Suprapubic skin (tissue), 3 donors: ENCODE measurements around the gene PDZD7.

ENCODE experiments used
- CTCF ChIP-seq, 2 donors: fragments of 200-600 bp in 1 of 2; fragments of 450-650 bp in 1 of 2; sonication (generic) in 1 of 2; IDR thresholded peaks; one replicate each; pipeline ENCODE4 v1.5.1; 2016 to 2019; ENCODE audit warnings: antibody characterized with exemption in 2 of 2, mild to moderate bottlenecking in 1 of 2, moderate library complexity in 1 of 2
- POLR2A ChIP-seq, 2 donors: fragments of 450-650 bp; IDR thresholded peaks; one replicate each; pipeline ENCODE4 v1.6.1; 2017; ENCODE audit warnings: antibody characterized with exemption in 2 of 2, mild to moderate bottlenecking in 2 of 2, moderate library complexity in 2 of 2

- TF ChIP-seq CTCF (IDR thresholded peaks at IDR 0.05) (no peak), POLR2A (IDR thresholded peaks at IDR 0.05) (no peak)
Observed at GRCh38 chr10:101007099-101007711, 23.7 kb downstream of the PDZD7 start.
